HUES6 (cell line): ENCODE results near the gene TTC24.

Source experiments
- H3K27ac ChIP-seq: 2 replicates; pipeline ENCODE4 v1.7.0; 2013; ENCODE audit warnings: low read depth, mild to moderate bottlenecking, low read length, inconsistent platforms
- H3K27me3 ChIP-seq: 2 replicates; pipeline ENCODE4 v1.6.1; 2013; ENCODE audit warnings: low read length; ENCODE audit not compliant: control insufficient read depth, insufficient read depth
- H3K36me3 ChIP-seq: 2 replicates; pipeline ENCODE4 v1.6.1; 2013; ENCODE audit warnings: low read length; ENCODE audit not compliant: control insufficient read depth, insufficient read depth
- H3K4me1 ChIP-seq: 2 replicates; pipeline ENCODE4 v1.6.1; 2013; ENCODE audit warnings: low read length; ENCODE audit not compliant: control insufficient read depth, insufficient read depth
- H3K4me3 ChIP-seq: 2 replicates; pipeline ENCODE4 v1.5.1; 2013; ENCODE audit warnings: low read depth, low read length
- H3K9ac ChIP-seq: one replicate; pipeline ENCODE4 v1.6.1; 2013; ENCODE audit warnings: mild to moderate bottlenecking, low read length
- H3K9me3 ChIP-seq: 2 replicates; pipeline ENCODE4 v1.6.1; 2013; ENCODE audit warnings: low read depth, low read length; ENCODE audit not compliant: control insufficient read depth, insufficient read depth

The TTC24 gene

GRCh38 chr1:156571919-156572662, 7.4 kb upstream of the TTC24 start, which contains the start of gene IQGAP3:
IQGAP3 (minus strand) TSS chr1:156572565; CDS start chr1:156572529, 36 bp downstream.
- H3K9ac ChIP-seq, result peak within 1 kb of the TSS; percentile 77
- peaks cover 18% of the 10 kb centered on the region; the same call in 1 of the 2 replicates for H3K36me3 ChIP-seq
- H3K4me3 ChIP-seq, result peak within 1 kb of the TSS; percentile 86
- H3K4me1 ChIP-seq, result peaks cover 9% of the 10 kb centered on the region; the same call in 1 of the 2 replicates
- no peaks in the 10 kb centered on the region for H3K27me3 ChIP-seq
- no peaks in the 10 kb centered on the region for H3K9me3 ChIP-seq
- H3K27ac ChIP-seq, result no peak within 1 kb of the TSS

GRCh38 chr1:156572663-156573018, 6.9 kb upstream of the TTC24 start:
- H3K27ac ChIP-seq, result no peak overlapping the region
- peaks cover 13% of the 10 kb centered on the region; the same call in 1 of the 2 replicates for H3K36me3 ChIP-seq
- no peaks in the 10 kb centered on the region for H3K9me3 ChIP-seq
- H3K9ac ChIP-seq, result no peak overlapping the region
- H3K4me3 ChIP-seq, result peak overlapping the region; percentile 86
- H3K27me3 ChIP-seq, result no peaks in the 10 kb centered on the region
- H3K4me1 ChIP-seq, result peaks cover 9% of the 10 kb centered on the region; the same call in 1 of the 2 replicates

- Histone ChIP-seq H3K4me3 (no peak overlapping the region), H3K27me3 (no peaks in the 10 kb centered on the region), H3K27ac (no peak overlapping the region), H3K9ac (no peak overlapping the region), H3K36me3 (peaks cover 5% of the 10 kb centered on the region; the same call in 1 of the 2 replicates), H3K4me1 (peaks cover 9% of the 10 kb centered on the region; the same call in 1 of the 2 replicates), H3K9me3 (no peaks in the 10 kb centered on the region)
Observed at GRCh38 chr1:156574039-156574633, 5.4 kb upstream of the TTC24 start.

- Histone ChIP-seq H3K27me3 (no peaks in the 10 kb centered on the region), H3K27ac (no peak overlapping the region), H3K36me3 (no peaks in the 10 kb centered on the region), H3K9ac (no peak overlapping the region), H3K9me3 (no peaks in the 10 kb centered on the region), H3K4me3 (no peak overlapping the region), H3K4me1 (no peaks in the 10 kb centered on the region)
Observed at GRCh38 chr1:156577550-156577949, 2.0 kb upstream of the TTC24 start.

GRCh38 chr1:156578055-156578454, 1.5 kb upstream of the TTC24 start:
- Histone ChIP-seq H3K27me3 (no peaks in the 10 kb centered on the region), H3K36me3 (no peaks in the 10 kb centered on the region), H3K9me3 (no peaks in the 10 kb centered on the region), H3K4me1 (no peaks in the 10 kb centered on the region), H3K27ac (no peak overlapping the region), H3K9ac (no peak overlapping the region), H3K4me3 (no peak overlapping the region)

- H3K9ac ChIP-seq, result no peak overlapping the region
- no peaks in the 10 kb centered on the region for H3K9me3 ChIP-seq
- no peak overlapping the region for H3K4me3 ChIP-seq
- H3K36me3 ChIP-seq, result no peaks in the 10 kb centered on the region
- H3K27me3 ChIP-seq, result no peaks in the 10 kb centered on the region
- no peak overlapping the region for H3K27ac ChIP-seq
- peaks cover 10% of the 10 kb centered on the region for H3K4me1 ChIP-seq
Observed at GRCh38 chr1:156581661-156582387, 2.3 kb downstream of the TTC24 start.

GRCh38 chr1:156582388-156583017, 3.0 kb downstream of the TTC24 start:
- H3K9ac ChIP-seq, result no peak overlapping the region
- no peaks in the 10 kb centered on the region for H3K36me3 ChIP-seq
- no peaks in the 10 kb centered on the region for H3K9me3 ChIP-seq
- no peak overlapping the region for H3K27ac ChIP-seq
- H3K4me3 ChIP-seq, result no peak overlapping the region
- no peaks in the 10 kb centered on the region for H3K27me3 ChIP-seq
- H3K4me1 ChIP-seq, result peaks cover 10% of the 10 kb centered on the region

- H3K27ac ChIP-seq, result no peak overlapping the region
Observed at GRCh38 chr1:156583821-156584622, 4.5 kb downstream of the TTC24 start.

GRCh38 chr1:156584813-156585212, 5.3 kb downstream of the TTC24 start:
- no peaks in the 10 kb centered on the region for H3K27me3 ChIP-seq
- no peak overlapping the region for H3K4me3 ChIP-seq
- no peaks in the 10 kb centered on the region for H3K9me3 ChIP-seq
- H3K9ac ChIP-seq, result no peak overlapping the region
- H3K4me1 ChIP-seq, result peaks cover 10% of the 10 kb centered on the region
- no peaks in the 10 kb centered on the region for H3K36me3 ChIP-seq
- no peak overlapping the region for H3K27ac ChIP-seq

More at GRCh38 chr1:156583821-156584622, 4.5 kb downstream of the TTC24 start:
- Histone ChIP-seq H3K4me1 (peaks cover 10% of the 10 kb centered on the region), H3K36me3 (no peaks in the 10 kb centered on the region), H3K9me3 (no peaks in the 10 kb centered on the region), H3K4me3 (no peak overlapping the region), H3K27me3 (no peaks in the 10 kb centered on the region), H3K9ac (no peak overlapping the region)

- Histone ChIP-seq H3K4me1 (peaks cover 18% of the 10 kb centered on the region), H3K27me3 (no peaks in the 10 kb centered on the region)
Observed at GRCh38 chr1:156586323-156586722, 6.8 kb downstream of the TTC24 start.

More at GRCh38 chr1:156586323-156586722, 6.8 kb downstream of the TTC24 start:
- Histone ChIP-seq H3K9ac (no peak overlapping the region), H3K27ac (no peak overlapping the region), H3K36me3 (no peaks in the 10 kb centered on the region), H3K9me3 (no peaks in the 10 kb centered on the region), H3K4me3 (no peak overlapping the region)
